ENCODE measurements around the gene TTC9B. TPM values are rescaled to one million over a fixed set of nuclear protein-coding genes. Genes with fewer than 3 reads are reported as not detected.
A peak's percentile ranks its signal among the peaks of the same experiment; 100 is the strongest.

Gene TTC9B
- not detected for total RNA-seq
- polyA plus RNA-seq, result not detected
- long read RNA-seq, donor 1, result 0 reads
- long read RNA-seq, donor 2, result 0 reads
- long read RNA-seq, donor 3, result 0 reads

DNA sequence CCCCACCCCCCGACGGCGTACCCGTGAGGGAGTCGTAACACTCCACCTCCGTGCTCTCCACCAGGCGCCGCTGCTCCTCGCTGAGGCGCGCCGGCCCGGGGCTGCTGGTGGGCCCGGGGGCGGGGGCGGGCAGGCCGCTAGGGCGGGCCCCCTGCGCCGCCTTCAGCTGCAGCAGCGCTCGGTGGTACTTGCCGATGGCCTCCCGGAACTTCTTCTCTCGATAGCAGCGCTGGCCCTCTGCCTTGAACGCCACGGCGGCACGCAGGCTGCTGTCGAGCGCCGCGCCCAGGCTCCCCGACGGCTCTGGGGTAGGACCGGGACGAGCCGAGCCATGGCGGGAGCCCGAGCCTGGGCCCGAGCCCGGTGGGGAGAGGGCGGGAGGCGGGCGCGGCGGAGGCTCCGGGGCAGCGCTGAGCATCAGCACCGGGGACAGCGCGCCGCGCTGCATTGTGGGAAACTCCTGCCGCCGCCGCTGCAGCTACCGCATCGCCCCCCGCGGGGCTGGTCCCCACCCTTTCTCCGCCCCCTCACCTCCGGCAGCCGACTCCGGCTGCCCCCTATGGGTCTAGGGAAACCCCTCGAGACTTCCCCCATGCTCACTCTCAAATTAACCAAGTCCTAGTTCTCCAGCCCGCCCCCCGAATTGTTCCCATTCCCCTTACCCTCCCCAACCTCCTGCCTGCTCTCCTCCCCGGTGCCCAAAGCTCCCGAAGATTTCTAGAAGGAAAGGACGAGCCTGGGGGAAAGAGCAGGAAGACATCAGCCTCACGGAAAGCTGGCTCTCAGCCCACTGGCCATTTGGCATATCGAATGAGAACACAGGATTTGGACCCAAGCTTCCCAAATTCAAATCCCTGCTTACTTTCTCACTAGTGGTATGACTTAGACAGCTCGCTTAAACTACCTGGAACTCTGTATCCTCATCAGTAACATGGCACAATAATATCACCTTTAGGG, at the start of gene TTC9B:
TTC9B (minus strand) TSS at position 451 of the 957 bp plus-strand sequence; CDS start at position 448, 3 bp downstream.
- WGBS, 4 donors, result 3 to 6% (median 4%) methylated on average over 25 to 75 of the region's 75 CpGs
- TF ChIP-seq, protein P1, sequence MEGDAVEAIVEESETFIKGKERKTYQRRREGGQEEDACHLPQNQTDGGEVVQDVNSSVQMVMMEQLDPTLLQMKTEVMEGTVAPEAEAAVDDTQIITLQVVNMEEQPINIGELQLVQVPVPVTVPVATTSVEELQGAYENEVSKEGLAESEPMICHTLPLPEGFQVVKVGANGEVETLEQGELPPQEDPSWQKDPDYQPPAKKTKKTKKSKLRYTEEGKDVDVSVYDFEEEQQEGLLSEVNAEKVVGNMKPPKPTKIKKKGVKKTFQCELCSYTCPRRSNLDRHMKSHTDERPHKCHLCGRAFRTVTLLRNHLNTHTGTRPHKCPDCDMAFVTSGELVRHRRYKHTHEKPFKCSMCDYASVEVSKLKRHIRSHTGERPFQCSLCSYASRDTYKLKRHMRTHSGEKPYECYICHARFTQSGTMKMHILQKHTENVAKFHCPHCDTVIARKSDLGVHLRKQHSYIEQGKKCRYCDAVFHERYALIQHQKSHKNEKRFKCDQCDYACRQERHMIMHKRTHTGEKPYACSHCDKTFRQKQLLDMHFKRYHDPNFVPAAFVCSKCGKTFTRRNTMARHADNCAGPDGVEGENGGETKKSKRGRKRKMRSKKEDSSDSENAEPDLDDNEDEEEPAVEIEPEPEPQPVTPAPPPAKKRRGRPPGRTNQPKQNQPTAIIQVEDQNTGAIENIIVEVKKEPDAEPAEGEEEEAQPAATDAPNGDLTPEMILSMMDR (IDR thresholded peaks at IDR 0.05), result no peak
- no peak for TF ChIP-seq POLR2A (IDR thresholded peaks at IDR 0.05)
- peaks cover 22 to 53% (median 39%) of the 10 kb centered on the region in 9 donors for H3K27me3 ChIP-seq
- DNase-seq, result peak in 1 of 5 donors; percentile 64
- H3K9me3 ChIP-seq, result no peaks in the 10 kb centered on the region
- no peaks in the 10 kb centered on the region for H3K36me3 ChIP-seq
- ATAC-seq, result peak in 2 of 4 donors; percentile 24 to 28
- intact Hi-C loops (cut with DNase I), result no loop called here
- no peak within 1 kb of the TSS for H3K4me3 ChIP-seq
- H3K27ac ChIP-seq, result no peak within 1 kb of the TSS
- peaks cover 0 to 16% (median 0%) of the 10 kb centered on the region in 12 donors for H3K4me1 ChIP-seq

DNA sequence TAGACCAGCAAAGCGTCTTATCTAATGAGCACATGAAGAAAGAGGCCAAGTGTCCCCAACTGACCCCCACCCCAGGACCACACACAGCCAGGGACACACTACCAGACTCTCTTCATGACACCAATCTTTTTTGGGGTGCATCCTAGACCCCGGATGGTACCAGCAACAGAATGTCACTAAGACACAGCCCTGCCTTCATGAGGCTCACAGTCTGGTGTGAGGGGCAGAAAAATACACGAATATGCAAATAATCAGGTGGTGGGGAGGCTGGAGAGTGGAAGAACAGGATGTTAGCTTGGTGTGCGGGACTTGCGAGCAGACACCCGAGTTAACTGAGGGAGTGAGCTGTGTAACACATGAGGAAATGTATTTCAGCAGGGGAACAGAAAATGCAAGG, 49.4 kb upstream of the TTC9B start:
- intact Hi-C loops (cut with DNase I), result no loop called here
- no peaks in the 10 kb centered on the region for H3K9me3 ChIP-seq
- H3K27me3 ChIP-seq, result no peaks in the 10 kb centered on the region
- H3K4me1 ChIP-seq, result peaks cover 4 to 66% (median 33%) of the 10 kb centered on the region in 12 donors
- no peak for ATAC-seq
- peak overlapping the region in 1 of 12 donors; percentile 78 for H3K27ac ChIP-seq
- TF ChIP-seq, protein P1 (IDR thresholded peaks at IDR 0.05), result no peak
- no peak for TF ChIP-seq POLR2A (IDR thresholded peaks at IDR 0.05)
- H3K4me3 ChIP-seq, result no peak overlapping the region
- peaks cover 0 to 39% (median 25%) of the 10 kb centered on the region in 9 donors for H3K36me3 ChIP-seq
- 77 to 83% (median 82%) methylated on average over 6 of the region's 6 CpGs for WGBS, 4 donors
- DNase-seq, result no peak

DNA sequence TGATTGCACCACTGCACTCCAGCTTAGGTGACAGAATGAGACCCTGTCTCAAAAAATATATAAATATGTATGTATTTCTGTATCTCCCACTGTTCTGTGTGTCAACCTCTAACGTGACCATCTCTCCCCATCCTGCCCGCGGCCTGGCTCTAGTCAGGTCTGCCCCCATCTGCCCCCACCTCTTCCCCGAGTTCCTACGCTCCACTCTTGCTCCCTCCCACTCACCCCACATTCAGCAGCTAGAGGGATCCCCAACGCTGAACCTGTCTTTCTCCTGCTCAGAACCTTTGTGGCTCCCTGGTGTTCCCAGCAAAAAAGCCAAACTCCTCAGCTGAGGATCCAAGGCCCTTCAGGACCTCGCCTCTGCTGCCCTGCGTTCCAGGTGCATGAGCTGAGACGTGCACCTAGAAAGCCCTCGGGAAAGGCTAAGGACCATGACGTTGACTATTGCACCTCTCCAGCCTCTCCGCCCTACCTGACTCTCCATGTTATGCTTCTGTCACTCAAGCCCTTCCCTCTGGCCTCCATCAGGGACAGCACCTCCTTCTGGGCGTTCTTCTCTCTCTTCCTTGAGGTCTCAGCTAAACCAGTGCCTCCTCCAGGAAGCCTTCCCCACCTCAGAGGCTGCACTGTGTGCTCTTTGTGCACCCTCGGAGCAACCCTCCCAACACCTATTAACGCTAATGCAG, 48.9 kb upstream of the TTC9B start:
- H3K27me3 ChIP-seq, result no peaks in the 10 kb centered on the region
- TF ChIP-seq, protein P1 (IDR thresholded peaks at IDR 0.05), result no peak
- TF ChIP-seq POLR2A (IDR thresholded peaks at IDR 0.05), result no peak
- H3K9me3 ChIP-seq, result no peaks in the 10 kb centered on the region
- no peak overlapping the region for H3K4me3 ChIP-seq
- H3K27ac ChIP-seq, result peak overlapping the region in 3 of 12 donors; percentile 16 to 78 (median 61)
- 79 to 85% (median 84%) methylated on average over 15 of the region's 15 CpGs for WGBS, 4 donors
- intact Hi-C loops (cut with DNase I), result no loop called here
- DNase-seq (peak in 1 of 5 donors; percentile 38), ATAC-seq (no peak)
- H3K36me3 ChIP-seq, result peaks cover 0 to 44% (median 23%) of the 10 kb centered on the region in 9 donors
- peaks cover 4 to 62% (median 33%) of the 10 kb centered on the region in 12 donors for H3K4me1 ChIP-seq

Measured in heart left ventricle (tissue), 16 donors.